DOHH2 (cell line): ENCODE measurements around the gene SLC17A8.

Experiments used
- H3F3A ChIP-seq: fragments of 200-600 bp; sonication (generic), shearing (Covaris generic); 2 replicates; pipeline ENCODE4 v1.6.0; 2016; ENCODE audit warnings: antibody characterized with exemption, mild to moderate bottlenecking; ENCODE audit not compliant: control insufficient read depth, insufficient read depth
- H3K27ac ChIP-seq: fragments of 200-600 bp; sonication (generic); 2 replicates; pipeline ENCODE4 v1.5.1; 2014; ENCODE audit warnings: low read depth, mild to moderate bottlenecking, low read length, moderate library complexity
- H3K27me3 ChIP-seq: fragments of 200-600 bp; sonication (generic); 2 replicates; pipeline ENCODE4 v1.6.1; 2014; ENCODE audit warnings: mild to moderate bottlenecking, low read length, mixed read lengths; ENCODE audit not compliant: control insufficient read depth
- H3K36me3 ChIP-seq: fragments of 200-600 bp; sonication (generic); 2 replicates; pipeline ENCODE4 v1.6.1; 2014; ENCODE audit warnings: mild to moderate bottlenecking, low read length, moderate library complexity, mixed read lengths; ENCODE audit not compliant: control insufficient read depth
- H3K4me1 ChIP-seq: fragments of 200-600 bp; sonication (generic); 2 replicates; pipeline ENCODE4 v1.6.1; 2014; ENCODE audit warnings: mild to moderate bottlenecking, low read length, mixed read lengths; ENCODE audit not compliant: control insufficient read depth
- H3K4me2 ChIP-seq: fragments of 200-600 bp; sonication (generic); 2 replicates; pipeline ENCODE4 v1.6.0; 2014; ENCODE audit warnings: mild to moderate bottlenecking, low read length, moderate library complexity
- H3K4me3 ChIP-seq: fragments of 200-600 bp; sonication (generic); 2 replicates; pipeline ENCODE4 v1.5.1; 2014; ENCODE audit warnings: mild to moderate bottlenecking, low read length, mixed read lengths
- H3K79me2 ChIP-seq: fragments of 200-600 bp; sonication (generic); 2 replicates; pipeline ENCODE4 v1.6.1; 2014; ENCODE audit warnings: mild to moderate bottlenecking, low read length, mixed read lengths; ENCODE audit not compliant: control insufficient read depth
- H3K9me2 ChIP-seq: fragments of 200-600 bp; sonication (generic); replicated peaks from 2 replicates; pipeline ENCODE4 v1.6.1; 2014; ENCODE audit warnings: mild to moderate bottlenecking, low read length, mixed read lengths; ENCODE audit not compliant: control insufficient read depth
- H3K9me3 ChIP-seq: fragments of 200-600 bp; sonication (generic); 2 replicates; pipeline ENCODE4 v1.6.1; 2014; ENCODE audit warnings: antibody characterized with exemption, low read length, mixed read lengths; ENCODE audit not compliant: control insufficient read depth, insufficient read depth
- H4K20me1 ChIP-seq: fragments of 200-600 bp; sonication (generic); 2 replicates; pipeline ENCODE4 v1.6.0; 2014; ENCODE audit warnings: low read depth, mild to moderate bottlenecking, antibody characterized with exemption, low read length, moderate library complexity; ENCODE audit not compliant: control insufficient read depth, insufficient read depth
- CTCF ChIP-seq: fragments of 200-600 bp; sonication (generic); IDR thresholded peaks from one replicate; pipeline ENCODE4 v1.5.1; 2014; ENCODE audit warnings: antibody characterized with exemption, mild to moderate bottlenecking, low read depth, low read length; ENCODE audit not compliant: poor library complexity, severe bottlenecking
- EZH2phosphoT487 ChIP-seq: fragments of 200-600 bp; sonication (generic); IDR thresholded peaks from 2 replicates; pipeline ENCODE4 v1.6.1; 2017; ENCODE audit warnings: borderline replicate concordance, mild to moderate bottlenecking, antibody characterized with exemption, low read length, moderate library complexity, mixed read lengths

SLC17A8 gene

GRCh38 chr12:100364324-100364723 lies 7.5 kb downstream of the SLC17A8 start:
- Histone ChIP-seq H3K4me1 (no peaks in the 10 kb centered on the region), H3K4me2 (no peak overlapping the region), H3K36me3 (no peaks in the 10 kb centered on the region), H3K4me3 (no peak overlapping the region), H3F3A (no peaks in the 10 kb centered on the region), H3K9me2 (no peaks in the 10 kb centered on the region), H3K27ac (no peak overlapping the region), H3K79me2 (no peaks in the 10 kb centered on the region), H3K27me3 (0 out of 2 replicates have a peak, but pooled peaks cover 3% of the 10 kb centered on the region), H3K9me3 (no peaks in the 10 kb centered on the region), H4K20me1 (no peaks in the 10 kb centered on the region)
- TF ChIP-seq EZH2phosphoT487, result no peak
- no peak for TF ChIP-seq CTCF

GRCh38 chr12:100365411-100365810 lies 8.5 kb downstream of the SLC17A8 start:
- H3K4me1 ChIP-seq, result no peaks in the 10 kb centered on the region
- H3K79me2 ChIP-seq, result no peaks in the 10 kb centered on the region
- H3K27ac ChIP-seq, result no peak overlapping the region
- H3K4me2 ChIP-seq, result no peak overlapping the region
- no peak overlapping the region for H3K4me3 ChIP-seq
- 0 out of 2 replicates have a peak, but pooled peaks cover 3% of the 10 kb centered on the region for H3K27me3 ChIP-seq
- H4K20me1 ChIP-seq, result no peaks in the 10 kb centered on the region
- no peaks in the 10 kb centered on the region for H3K36me3 ChIP-seq
- no peaks in the 10 kb centered on the region for H3K9me3 ChIP-seq
- no peaks in the 10 kb centered on the region for H3K9me2 ChIP-seq
- no peaks in the 10 kb centered on the region for H3F3A ChIP-seq
- no peak for TF ChIP-seq EZH2phosphoT487
- no peak for TF ChIP-seq CTCF

GRCh38 chr12:100368066-100368465 lies 11.2 kb downstream of the SLC17A8 start:
- Histone ChIP-seq H3K27ac (no peak overlapping the region), H3K79me2 (no peaks in the 10 kb centered on the region), H3K4me3 (no peak overlapping the region), H3K9me3 (no peaks in the 10 kb centered on the region), H3K9me2 (no peaks in the 10 kb centered on the region), H3K27me3 (0 out of 2 replicates have a peak, but pooled peaks cover 3% of the 10 kb centered on the region), H3F3A (no peaks in the 10 kb centered on the region), H4K20me1 (no peaks in the 10 kb centered on the region), H3K4me2 (no peak overlapping the region), H3K36me3 (no peaks in the 10 kb centered on the region), H3K4me1 (no peaks in the 10 kb centered on the region)
- TF ChIP-seq EZH2phosphoT487, result no peak
- no peak for TF ChIP-seq CTCF
